ENCODE measurements around the gene TRAPPC2L.

TRAPPC2L gene

GRCh38 chr16:88842308-88842756 is 14.6 kb upstream of the TRAPPC2L start:
- H2BK5ac ChIP-seq (ENCODE audit: low read depth, low read length, poor library complexity) = no peak overlapping the region
- H3K4me1 ChIP-seq (ENCODE audit: control insufficient read depth in 1 of 2, insufficient read depth in 2 of 2, low read length in 2 of 2) = no peaks in the 10 kb centered on the region
- no peak overlapping the region for H3K4me3 ChIP-seq (ENCODE audit: low read depth, low read length)
- H4K12ac ChIP-seq (ENCODE audit: low read depth, low read length) = no peak overlapping the region
- H3K27me3 ChIP-seq (ENCODE audit: insufficient read depth, low read length) = no peaks in the 10 kb centered on the region
- H3K18ac ChIP-seq (ENCODE audit: low read length) = no peak overlapping the region
- no peak overlapping the region for H2AFZ ChIP-seq (ENCODE audit: insufficient read depth, low read length, poor library complexity)
- H3K36me3 ChIP-seq (ENCODE audit: control insufficient read depth in 1 of 2, insufficient read depth in 2 of 2, low read length in 2 of 2) = peaks cover 27 to 38% of the 10 kb centered on the region in 2 experiments
- DNase-seq = no peak
- no peak overlapping the region for H2BK12ac ChIP-seq (ENCODE audit: low read length)
- no CpG with 5 or more reads among the region's 15 CpGs for WGBS (ENCODE audit: extremely low coverage, insufficient coverage, insufficient read length)
- H3K23ac ChIP-seq (ENCODE audit: low read length) = no peak overlapping the region
- H3K4me2 ChIP-seq (ENCODE audit: low read length) = no peak overlapping the region
- no peaks in the 10 kb centered on the region for H3K79me2 ChIP-seq (ENCODE audit: control insufficient read depth, insufficient read depth, low read length, poor library complexity)
- H3K27ac ChIP-seq (ENCODE audit: low read depth, low read length) = no peak overlapping the region
- no peak overlapping the region for H4K8ac ChIP-seq (ENCODE audit: low read depth, low read length)
- no peaks in the 10 kb centered on the region for H3K9me3 ChIP-seq (ENCODE audit: insufficient read depth, low read depth, low read length)
- H3K9ac ChIP-seq (ENCODE audit: low read length) = no peak overlapping the region
- H2BK120ac ChIP-seq (ENCODE audit: insufficient read depth, low read length, poor library complexity) = no peak overlapping the region
- no peaks in the 10 kb centered on the region for H3K79me1 ChIP-seq (ENCODE audit: low read length)
- H4K91ac ChIP-seq (ENCODE audit: low read depth, low read length) = no peak overlapping the region
- no peak overlapping the region for H3K4ac ChIP-seq (ENCODE audit: low read depth, low read length)
- no peak overlapping the region for H3K14ac ChIP-seq (ENCODE audit: low read length)
- no peak overlapping the region for H2AK5ac ChIP-seq (ENCODE audit: low read length)

GRCh38 chr16:88842806-88843205 is 14.1 kb upstream of the TRAPPC2L start:
- no peaks in the 10 kb centered on the region for H3K4me1 ChIP-seq (ENCODE audit: control insufficient read depth in 1 of 2, insufficient read depth in 2 of 2, low read length in 2 of 2)
- DNase-seq = no peak
- no peak overlapping the region for H2AK5ac ChIP-seq (ENCODE audit: low read length)
- no peak overlapping the region for H3K23ac ChIP-seq (ENCODE audit: low read length)
- H3K4ac ChIP-seq (ENCODE audit: low read depth, low read length) = no peak overlapping the region
- no peak overlapping the region for H2BK5ac ChIP-seq (ENCODE audit: low read depth, low read length, poor library complexity)
- H3K14ac ChIP-seq (ENCODE audit: low read length) = no peak overlapping the region
- peaks cover 27 to 41% of the 10 kb centered on the region in 2 experiments for H3K36me3 ChIP-seq (ENCODE audit: control insufficient read depth in 1 of 2, insufficient read depth in 2 of 2, low read length in 2 of 2)
- H4K91ac ChIP-seq (ENCODE audit: low read depth, low read length) = no peak overlapping the region
- no peak overlapping the region for H3K4me3 ChIP-seq (ENCODE audit: low read depth, low read length)
- no peaks in the 10 kb centered on the region for H3K79me2 ChIP-seq (ENCODE audit: control insufficient read depth, insufficient read depth, low read length, poor library complexity)
- H3K4me2 ChIP-seq (ENCODE audit: low read length) = no peak overlapping the region
- no peak overlapping the region for H2BK12ac ChIP-seq (ENCODE audit: low read length)
- no peaks in the 10 kb centered on the region for H3K27me3 ChIP-seq (ENCODE audit: insufficient read depth, low read length)
- no peak overlapping the region for H3K27ac ChIP-seq (ENCODE audit: low read depth, low read length)
- WGBS (ENCODE audit: extremely low coverage, insufficient coverage, insufficient read length) = no CpG with 5 or more reads among the region's 25 CpGs
- no peak overlapping the region for H3K18ac ChIP-seq (ENCODE audit: low read length)
- no peak overlapping the region for H4K8ac ChIP-seq (ENCODE audit: low read depth, low read length)
- no peak overlapping the region for H3K9ac ChIP-seq (ENCODE audit: low read length)
- no peaks in the 10 kb centered on the region for H3K79me1 ChIP-seq (ENCODE audit: low read length)
- no peak overlapping the region for H2AFZ ChIP-seq (ENCODE audit: insufficient read depth, low read length, poor library complexity)
- H3K9me3 ChIP-seq (ENCODE audit: insufficient read depth, low read depth, low read length) = no peaks in the 10 kb centered on the region
- H4K12ac ChIP-seq (ENCODE audit: low read depth, low read length) = no peak overlapping the region
- no peak overlapping the region for H2BK120ac ChIP-seq (ENCODE audit: insufficient read depth, low read length, poor library complexity)

- no peak overlapping the region for H3K23ac ChIP-seq (ENCODE audit: low read length)
- H3K79me2 ChIP-seq (ENCODE audit: control insufficient read depth, insufficient read depth, low read length, poor library complexity) = no peaks in the 10 kb centered on the region
- H2AFZ ChIP-seq (ENCODE audit: insufficient read depth, low read length, poor library complexity) = no peak overlapping the region
- H3K79me1 ChIP-seq (ENCODE audit: low read length) = no peaks in the 10 kb centered on the region
- no peaks in the 10 kb centered on the region for H3K9me3 ChIP-seq (ENCODE audit: insufficient read depth, low read depth, low read length)
- no peak overlapping the region for H2BK120ac ChIP-seq (ENCODE audit: insufficient read depth, low read length, poor library complexity)
- H3K4me1 ChIP-seq (ENCODE audit: control insufficient read depth in 1 of 2, insufficient read depth in 2 of 2, low read length in 2 of 2) = no peaks in the 10 kb centered on the region
- H3K36me3 ChIP-seq (ENCODE audit: control insufficient read depth in 1 of 2, insufficient read depth in 2 of 2, low read length in 2 of 2) = peaks cover 27 to 44% of the 10 kb centered on the region in 2 experiments
- H3K18ac ChIP-seq (ENCODE audit: low read length) = no peak overlapping the region
- no peak overlapping the region for H2BK5ac ChIP-seq (ENCODE audit: low read depth, low read length, poor library complexity)
- no peak overlapping the region for H3K4me2 ChIP-seq (ENCODE audit: low read length)
- H4K12ac ChIP-seq (ENCODE audit: low read depth, low read length) = no peak overlapping the region
- no peak overlapping the region for H3K27ac ChIP-seq (ENCODE audit: low read depth, low read length)
- no peak overlapping the region for H3K4me3 ChIP-seq (ENCODE audit: low read depth, low read length)
- no peak overlapping the region for H3K9ac ChIP-seq (ENCODE audit: low read length)
- WGBS (ENCODE audit: extremely low coverage, insufficient coverage, insufficient read length) = no CpG with 5 or more reads among the region's 20 CpGs
- H3K14ac ChIP-seq (ENCODE audit: low read length) = no peak overlapping the region
- no peak overlapping the region for H2BK12ac ChIP-seq (ENCODE audit: low read length)
- no peak overlapping the region for H4K91ac ChIP-seq (ENCODE audit: low read depth, low read length)
- no peak overlapping the region for H4K8ac ChIP-seq (ENCODE audit: low read depth, low read length)
- no peaks in the 10 kb centered on the region for H3K27me3 ChIP-seq (ENCODE audit: insufficient read depth, low read length)
- no peak overlapping the region for H2AK5ac ChIP-seq (ENCODE audit: low read length)
- DNase-seq = no peak
- H3K4ac ChIP-seq (ENCODE audit: low read depth, low read length) = no peak overlapping the region
Measured at GRCh38 chr16:88843256-88843655, 13.7 kb upstream of the TRAPPC2L start.

- H3K4me3 ChIP-seq (ENCODE audit: low read depth, low read length) = no peak overlapping the region
- H3K27me3 ChIP-seq (ENCODE audit: insufficient read depth, low read length) = no peaks in the 10 kb centered on the region
- DNase-seq = no peak
- H4K8ac ChIP-seq (ENCODE audit: low read depth, low read length) = no peak overlapping the region
- H4K91ac ChIP-seq (ENCODE audit: low read depth, low read length) = no peak overlapping the region
- no peak overlapping the region for H3K4ac ChIP-seq (ENCODE audit: low read depth, low read length)
- no peak overlapping the region for H2BK5ac ChIP-seq (ENCODE audit: low read depth, low read length, poor library complexity)
- H3K36me3 ChIP-seq (ENCODE audit: control insufficient read depth in 1 of 2, insufficient read depth in 2 of 2, low read length in 2 of 2) = peaks cover 21 to 36% of the 10 kb centered on the region in 2 experiments
- no peak overlapping the region for H3K9ac ChIP-seq (ENCODE audit: low read length)
- no peak overlapping the region for H3K23ac ChIP-seq (ENCODE audit: low read length)
- H3K27ac ChIP-seq (ENCODE audit: low read depth, low read length) = no peak overlapping the region
- no peak overlapping the region for H2BK12ac ChIP-seq (ENCODE audit: low read length)
- no peaks in the 10 kb centered on the region for H3K79me2 ChIP-seq (ENCODE audit: control insufficient read depth, insufficient read depth, low read length, poor library complexity)
- H3K79me1 ChIP-seq (ENCODE audit: low read length) = no peaks in the 10 kb centered on the region
- H3K9me3 ChIP-seq (ENCODE audit: insufficient read depth, low read depth, low read length) = no peaks in the 10 kb centered on the region
- H3K14ac ChIP-seq (ENCODE audit: low read length) = no peak overlapping the region
- H3K4me1 ChIP-seq (ENCODE audit: control insufficient read depth in 1 of 2, insufficient read depth in 2 of 2, low read length in 2 of 2) = no peaks in the 10 kb centered on the region
- WGBS (ENCODE audit: extremely low coverage, insufficient coverage, insufficient read length) = no CpG with 5 or more reads among the region's 11 CpGs
- H2AFZ ChIP-seq (ENCODE audit: insufficient read depth, low read length, poor library complexity) = no peak overlapping the region
- no peak overlapping the region for H2AK5ac ChIP-seq (ENCODE audit: low read length)
- no peak overlapping the region for H3K18ac ChIP-seq (ENCODE audit: low read length)
- no peak overlapping the region for H3K4me2 ChIP-seq (ENCODE audit: low read length)
- H2BK120ac ChIP-seq (ENCODE audit: insufficient read depth, low read length, poor library complexity) = no peak overlapping the region
- no peak overlapping the region for H4K12ac ChIP-seq (ENCODE audit: low read depth, low read length)
Measured at GRCh38 chr16:88844419-88845036, 12.4 kb upstream of the TRAPPC2L start.
